HG02870 (cell line): ENCODE data around the gene BRIP1.
"Not testable (repeated sequence)": the region's sequence is repeated elsewhere in the genome, so short reads cannot be mapped to it uniquely, and the experiment has no call there.

Experiments
- ATAC-seq: cut with Tn5 transposase; IDR thresholded peaks from one replicate; pipeline ENCODE4 v1.9.1; 2021; ENCODE audit warnings: mild to moderate bottlenecking, moderate library complexity; ENCODE audit not compliant: unreplicated experiment

BRIP1 gene

GRCh38 chr17:61862975-61863800 is at the start of gene BRIP1:
TSS of gene BRIP1 (minus strand) at chr17:61863528. CDS start at chr17:61861539, 1,989 bp downstream.
- ATAC-seq: peak; percentile 87

GRCh38 chr17:61908292-61909037 is 45.1 kb upstream of the BRIP1 start:
- ATAC-seq: no peak

- no peak for ATAC-seq
These were observed 44.0 kb upstream of the BRIP1 start for GRCh38 chr17:61907361-61907760.

DNA sequence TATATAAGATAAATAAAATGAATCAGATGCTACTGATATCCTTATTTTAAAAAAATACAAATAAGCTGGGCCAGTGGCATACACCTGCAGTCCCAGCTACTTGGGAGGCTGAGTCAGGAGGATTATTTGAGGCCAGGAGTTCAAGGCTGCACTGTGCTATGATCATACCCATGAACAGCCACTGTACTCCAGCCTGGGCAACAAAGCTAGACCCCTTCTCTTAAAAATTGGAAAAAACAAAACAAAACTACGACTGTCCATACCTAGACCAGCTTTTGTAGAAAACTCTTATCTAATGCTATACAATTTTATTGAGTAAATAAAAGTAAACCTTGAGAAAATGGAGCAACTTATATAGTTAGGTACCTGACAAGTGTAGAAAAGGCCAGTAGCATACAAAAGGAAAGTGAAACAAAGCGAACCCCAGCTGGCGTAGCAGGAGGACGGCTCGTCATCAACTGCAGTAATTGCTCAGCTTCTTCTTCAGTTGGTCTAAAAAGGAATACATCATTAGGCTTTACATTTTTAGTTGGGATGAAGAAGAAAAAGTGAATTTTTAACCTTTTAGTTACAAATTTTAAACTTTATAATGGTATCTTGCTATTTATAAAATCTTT is 40.9 kb upstream of the BRIP1 start:
- ATAC-seq: peak; percentile 63

- ATAC-seq: no peak
These were observed 39.9 kb upstream of the BRIP1 start for GRCh38 chr17:61903251-61903650.

GRCh38 chr17:61897548-61898180 is 34.3 kb upstream of the BRIP1 start:
- no peak for ATAC-seq

DNA sequence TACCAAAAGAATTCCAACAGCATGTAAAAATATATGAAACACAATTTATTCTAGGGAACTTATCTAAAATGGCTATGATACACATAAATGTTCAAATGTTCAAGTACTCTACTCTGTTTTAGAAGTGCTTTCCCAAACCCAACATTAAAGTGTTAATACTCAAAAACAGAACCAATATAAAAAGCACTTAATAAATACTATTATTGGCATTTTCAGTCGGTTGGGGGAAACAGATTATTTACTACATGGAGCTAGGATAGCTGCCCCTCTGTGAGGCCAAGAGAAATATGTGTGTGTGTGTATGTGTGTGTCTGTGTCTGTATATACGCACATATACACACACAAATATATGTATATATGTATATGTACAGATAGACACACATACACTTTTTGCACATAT is 32.1 kb upstream of the BRIP1 start:
- ATAC-seq: no peak

- ATAC-seq: not testable (repeated sequence)
These were observed 31.0 kb upstream of the BRIP1 start for GRCh38 chr17:61894310-61894709.

- not testable (repeated sequence) for ATAC-seq
These were observed 24.4 kb upstream of the BRIP1 start for GRCh38 chr17:61887733-61888132.

- ATAC-seq: not testable (repeated sequence)
These were observed 22.5 kb upstream of the BRIP1 start for GRCh38 chr17:61885865-61886264.

DNA sequence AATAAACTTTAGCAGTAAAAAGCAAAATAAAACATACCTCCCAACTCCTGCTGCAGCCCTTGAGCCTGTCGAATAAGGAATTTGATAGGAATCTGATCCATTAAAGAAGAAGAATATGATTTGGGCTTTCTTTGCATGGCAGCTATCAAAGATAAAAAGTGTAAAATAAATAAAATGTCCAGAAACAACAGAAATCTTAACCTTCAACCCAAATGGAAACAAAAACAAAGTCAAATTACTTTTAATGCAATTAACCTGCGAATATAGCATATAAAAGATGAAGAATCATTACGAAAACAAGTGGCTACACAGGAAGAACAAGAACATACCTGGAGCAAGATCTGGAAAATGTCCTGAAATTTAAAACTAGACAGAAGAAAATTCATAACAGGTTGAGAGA is 21.5 kb upstream of the BRIP1 start:
- no peak for ATAC-seq

GRCh38 chr17:61880589-61881102 is 17.3 kb upstream of the BRIP1 start:
- no peak for ATAC-seq

- ATAC-seq: no peak
These were observed 15.8 kb upstream of the BRIP1 start for GRCh38 chr17:61878984-61879612.

DNA sequence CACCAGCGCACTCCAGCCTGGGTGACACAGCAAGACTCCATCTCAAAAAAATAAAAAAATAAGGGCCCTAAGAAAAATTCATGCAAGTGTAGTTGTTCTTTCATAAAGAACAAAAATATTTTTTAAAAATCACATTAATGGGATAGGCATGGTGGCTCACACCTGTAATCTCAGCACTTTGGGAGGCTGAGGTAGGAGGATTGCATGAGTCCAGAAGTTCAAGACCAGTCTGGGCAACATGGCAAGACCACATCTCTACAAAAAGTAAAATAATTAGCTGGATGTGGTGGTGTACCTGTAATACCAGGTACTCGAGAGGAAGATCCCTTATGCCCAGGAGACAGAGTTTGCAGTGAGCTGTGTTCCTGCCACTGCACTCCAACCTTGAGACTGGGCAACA is 15.2 kb upstream of the BRIP1 start:
- no peak for ATAC-seq

DNA sequence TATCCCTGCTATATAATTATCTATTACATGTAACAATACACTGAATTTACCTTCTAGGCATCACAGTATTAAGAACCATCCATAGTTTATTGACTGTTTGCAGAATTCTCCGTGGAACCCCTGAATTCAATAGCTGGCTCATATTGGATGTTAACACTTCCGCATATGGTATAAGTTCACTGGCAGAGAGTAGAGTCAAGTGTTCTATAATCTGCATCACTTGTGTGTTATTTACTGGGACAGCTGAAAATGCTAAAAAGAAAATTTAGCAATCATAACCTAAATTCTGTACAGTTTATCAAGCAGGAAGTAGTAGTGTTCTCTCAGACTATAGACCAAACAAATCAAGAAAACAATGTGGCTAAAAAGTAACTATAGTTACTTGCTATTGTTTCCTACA is 14.5 kb upstream of the BRIP1 start:
- no peak for ATAC-seq

GRCh38 chr17:61875804-61876203 is 12.5 kb upstream of the BRIP1 start:
- no peak for ATAC-seq

- ATAC-seq: no peak
These were observed 12.0 kb upstream of the BRIP1 start for GRCh38 chr17:61875285-61875684.

GRCh38 chr17:61874075-61874474 is 10.7 kb upstream of the BRIP1 start:
- ATAC-seq: no peak

- ATAC-seq: no peak
These were observed 8.8 kb upstream of the BRIP1 start for GRCh38 chr17:61872099-61872498.

GRCh38 chr17:61869138-61869537 is 5.8 kb upstream of the BRIP1 start:
- ATAC-seq: no peak

GRCh38 chr17:61868074-61868473 is 4.7 kb upstream of the BRIP1 start:
- ATAC-seq: no peak
